Measurements from ENCODE around the gene SOCS2. TPM values are rescaled to one million over a fixed set of nuclear protein-coding genes. Genes with fewer than 3 reads are reported as not detected.

Gene SOCS2
- total and polyA plus RNA-seq, 2 of the 8 experiments (the other 6 are each of a cell fraction or from before 2014, with no cell fraction given): 14.5 to 18.0 TPM

DNA sequence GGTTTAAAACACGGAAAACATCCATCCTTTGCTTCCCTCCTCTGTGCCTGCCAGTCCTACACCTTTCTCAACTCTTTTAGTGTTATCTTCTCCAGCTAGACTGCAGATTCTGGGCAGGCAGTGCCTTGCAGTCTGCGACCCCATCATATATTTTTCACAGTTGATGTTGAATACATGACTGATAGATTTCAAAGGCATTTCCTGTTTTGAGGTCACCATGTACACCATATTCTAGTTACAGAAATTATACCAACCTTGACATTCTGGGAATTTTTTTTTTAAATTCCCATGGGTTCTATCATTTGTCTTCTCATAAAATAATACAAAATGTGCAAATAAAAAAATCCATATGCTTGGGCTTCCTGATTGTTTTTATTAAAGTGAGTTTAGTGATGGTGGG, 16.6 kb downstream of the SOCS2 start:
- Histone ChIP-seq H3K79me2 (ENCODE audit: control insufficient read depth in 1 of 2, insufficient read depth in 2 of 2, low read length in 2 of 2) (no peaks in the 10 kb centered on the region), H3K9me3 (ENCODE audit: insufficient read depth in 2 of 2, low read depth in 1 of 2, low read length in 1 of 2) (no peaks in the 10 kb centered on the region), H3K18ac (ENCODE audit: extremely low read depth, low read length) (no peak overlapping the region), H2BK5ac (ENCODE audit: low read depth, low read length) (no peak overlapping the region), H4K8ac (ENCODE audit: extremely low read depth, insufficient read depth, low read length) (no peak overlapping the region), H3K79me1 (ENCODE audit: low read depth, low read length) (no peaks in the 10 kb centered on the region), H3K27ac (ENCODE audit: low read depth, low read length) (no peak overlapping the region), H3K4me1 (replicated peaks in 1 of 4; ENCODE audit: control insufficient read depth in 3 of 4, insufficient read depth in 4 of 4, low read length in 3 of 4) (peaks cover 3 to 13% (median 9%) of the 10 kb centered on the region in 4 experiments; a peak in 6 of 7 replicates), H4K20me1 (replicated peaks in 1 of 2; ENCODE audit: control insufficient read depth in 1 of 2, insufficient read depth in 2 of 2, low read length in 2 of 2) (no peaks in the 10 kb centered on the region), H3K23ac (ENCODE audit: insufficient read length) (no peak overlapping the region), H3K4me2 (ENCODE audit: insufficient read depth in 1 of 2, low read depth in 2 of 2, low read length in 2 of 2) (no peak overlapping the region), H3K14ac (ENCODE audit: insufficient read length) (no peak overlapping the region), H3K4me3 (ENCODE audit: extremely low read depth in 1 of 4, insufficient read depth in 2 of 4, low read depth in 3 of 4, low read length in 4 of 4) (no peak overlapping the region), H3K9ac (replicated peaks in 1 of 4; ENCODE audit: extremely low read depth in 1 of 4, low read depth in 3 of 4, low read length in 3 of 4) (no peak overlapping the region), H2BK12ac (ENCODE audit: low read depth, low read length) (no peak overlapping the region), H2BK15ac (ENCODE audit: low read length) (no peak overlapping the region), H3K56ac (replicated peaks; ENCODE audit: insufficient read length, low read depth, low read length) (no peak overlapping the region), H2AK5ac (ENCODE audit: low read depth, low read length) (no peak overlapping the region), H3K27me3 (replicated peaks in 1 of 4; ENCODE audit: control insufficient read depth in 3 of 4, extremely low read depth in 1 of 4, insufficient read depth in 3 of 4, low read length in 3 of 4) (peaks cover 0 to 5% (median 4%) of the 10 kb centered on the region in 4 experiments; a peak in 5 of 7 replicates), H4K5ac (ENCODE audit: insufficient read length, low read depth, low read length) (no peak overlapping the region), H3K23me2 (ENCODE audit: low read depth, low read length) (peaks cover 4% of the 10 kb centered on the region; the same call in 1 of the 2 replicates), H3K36me3 (ENCODE audit: control insufficient read depth in 2 of 4, insufficient read depth in 4 of 4, low read length in 3 of 4) (no peaks in the 10 kb centered on the region), H2BK120ac (replicated peaks; ENCODE audit: low read depth, low read length) (no peak overlapping the region), H4K91ac (replicated peaks; ENCODE audit: insufficient read length, low read length) (no peak overlapping the region), H2AFZ (ENCODE audit: low read length) (no peak overlapping the region), H2BK20ac (ENCODE audit: low read length) (no peak overlapping the region), H3K4ac (replicated peaks; ENCODE audit: insufficient read length, low read depth, low read length) (peak overlapping the region; percentile 44)
- 100% methylated on average over 2 of the region's 2 CpGs; no CpG with 5 or more reads in 1 of the 2 experiments for WGBS, 2 experiments (ENCODE audit: extremely low coverage in 1 of 2, insufficient coverage in 1 of 2, insufficient read length in 1 of 2, insufficient replicate concordance in 2 of 2, low coverage in 1 of 2, low lambda C conversion rate in 2 of 2, missing lambda C conversion rate in 1 of 2)
- DNase-seq (ENCODE audit: low read depth in 1 of 2, low spot score in 2 of 2) (no peak), FAIRE-seq (no peak)
- CTCF ChIA-PET (ENCODE audit: partially characterized antibody): no interaction called here
- no peak for TF ChIP-seq PHF8 (conservative IDR thresholded peaks at IDR 0.05; ENCODE audit: low read depth, low read length)
- no peak for TF ChIP-seq CHD1 (IDR thresholded peaks at IDR 0.05; ENCODE audit: low read depth, low read length)
- TF ChIP-seq CHD2 (IDR thresholded peaks at IDR 0.05; ENCODE audit: low read length): no peak
- TF ChIP-seq, protein P1, sequence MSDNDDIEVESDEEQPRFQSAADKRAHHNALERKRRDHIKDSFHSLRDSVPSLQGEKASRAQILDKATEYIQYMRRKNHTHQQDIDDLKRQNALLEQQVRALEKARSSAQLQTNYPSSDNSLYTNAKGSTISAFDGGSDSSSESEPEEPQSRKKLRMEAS (IDR thresholded peaks at IDR 0.05): no peak
- TF ChIP-seq POU5F1 (IDR thresholded peaks at IDR 0.05; ENCODE audit: low read depth, low read length): no peak
- no peak for TF ChIP-seq RNF2 (IDR thresholded peaks at IDR 0.05; ENCODE audit: borderline replicate concordance, low read depth, low read length, missing control alignments, poor library complexity, severe bottlenecking)
- TF ChIP-seq TEAD4 (IDR thresholded peaks at IDR 0.05; ENCODE audit: low read depth, low read length): no peak
- no peak for TF ChIP-seq SUZ12 (IDR thresholded peaks at IDR 0.05; ENCODE audit: low read length)
- TF ChIP-seq RFX5 (IDR thresholded peaks at IDR 0.05; ENCODE audit: borderline replicate concordance, low read depth, low read length): no peak
- no peak for TF ChIP-seq SIRT6 (IDR thresholded peaks at IDR 0.05; ENCODE audit: low read length)
- POLR2A ChIA-PET (ENCODE audit: partially characterized antibody): no interaction called here
